Measurements from ENCODE around the gene LRRC75B. TPM values are rescaled to one million over a fixed set of nuclear protein-coding genes. Genes with fewer than 3 reads are reported as not detected.

LRRC75B gene
- total and polyA plus RNA-seq, 4 donors, result 4.4 to 17.9 (median 11.1) TPM

GRCh38 chr22:24571266-24571665 lies 21.6 kb downstream of the LRRC75B start:
- TF ChIP-seq CTCF (IDR thresholded peaks at IDR 0.05; ENCODE audit: control extremely low read depth, extremely low read depth), result no peak
- peaks cover 29 to 47% (median 38%) of the 10 kb centered on the region in 4 donors for H3K36me3 ChIP-seq (ENCODE audit: control insufficient read depth in 4 of 4, insufficient read depth in 4 of 4, low read length in 4 of 4)
- WGBS, 2 donors, result 94 to 95% methylated on average over 7 of the region's 7 CpGs
- no peak overlapping the region for H3K4me3 ChIP-seq
- ATAC-seq (ENCODE audit: insufficient read depth, low FRiP score) (no peak), DNase-seq (no peak)
- H3K4me1 ChIP-seq (ENCODE audit: control insufficient read depth in 5 of 5, insufficient read depth in 5 of 5, low read length in 5 of 5), result peaks cover 0 to 9% (median 6%) of the 10 kb centered on the region in 5 donors
- H3K9ac ChIP-seq (ENCODE audit: insufficient read depth in 1 of 2, low read length in 2 of 2), result no peak overlapping the region
- H3K27ac ChIP-seq (ENCODE audit: low read depth in 1 of 2, low read length in 1 of 2), result no peak overlapping the region
- H3K27me3 ChIP-seq (ENCODE audit: control insufficient read depth in 3 of 3, insufficient read depth in 3 of 3, low read length in 2 of 3), result no peaks in the 10 kb centered on the region
- no peaks in the 10 kb centered on the region for H3K9me3 ChIP-seq (ENCODE audit: control insufficient read depth in 4 of 4, insufficient read depth in 3 of 4, low read length in 3 of 4)

GRCh38 chr22:24567668-24568067 lies 25.2 kb downstream of the LRRC75B start:
- Histone ChIP-seq H3K9me3 (ENCODE audit: control insufficient read depth in 4 of 4, insufficient read depth in 3 of 4, low read length in 3 of 4) (no peaks in the 10 kb centered on the region), H3K4me3 (no peak overlapping the region), H3K27ac (ENCODE audit: low read depth in 1 of 2, low read length in 1 of 2) (no peak overlapping the region), H3K36me3 (ENCODE audit: control insufficient read depth in 4 of 4, insufficient read depth in 4 of 4, low read length in 4 of 4) (peaks cover 18 to 44% (median 32%) of the 10 kb centered on the region in 4 donors), H3K9ac (ENCODE audit: insufficient read depth in 1 of 2, low read length in 2 of 2) (no peak overlapping the region), H3K4me1 (ENCODE audit: control insufficient read depth in 5 of 5, insufficient read depth in 5 of 5, low read length in 5 of 5) (peaks cover 6 to 16% (median 9%) of the 10 kb centered on the region in 5 donors), H3K27me3 (ENCODE audit: control insufficient read depth in 3 of 3, insufficient read depth in 3 of 3, low read length in 2 of 3) (no peaks in the 10 kb centered on the region)
- ATAC-seq (ENCODE audit: insufficient read depth, low FRiP score) (no peak), DNase-seq (no peak)
- WGBS, 2 donors, result 68 to 87% methylated on average over 10 of the region's 10 CpGs
- no peak for TF ChIP-seq CTCF (IDR thresholded peaks at IDR 0.05; ENCODE audit: control extremely low read depth, extremely low read depth)

GRCh38 chr22:24566899-24567511 lies 25.9 kb downstream of the LRRC75B start:
- peak; percentile 34 for ATAC-seq (ENCODE audit: insufficient read depth, low FRiP score)
- peaks cover 6 to 16% (median 9%) of the 10 kb centered on the region in 5 donors for H3K4me1 ChIP-seq (ENCODE audit: control insufficient read depth in 5 of 5, insufficient read depth in 5 of 5, low read length in 5 of 5)
- TF ChIP-seq CTCF (IDR thresholded peaks at IDR 0.05; ENCODE audit: control extremely low read depth, extremely low read depth), result no peak
- DNase-seq, result peak in 1 of 3 donors; percentile 18
- H3K27ac ChIP-seq (ENCODE audit: low read depth in 1 of 2, low read length in 1 of 2), result peak overlapping the region in 1 of 2 donors; percentile 3
- WGBS, 2 donors, result 57 to 60% methylated on average over 8 of the region's 8 CpGs
- no peaks in the 10 kb centered on the region for H3K27me3 ChIP-seq (ENCODE audit: control insufficient read depth in 3 of 3, insufficient read depth in 3 of 3, low read length in 2 of 3)
- H3K9ac ChIP-seq (ENCODE audit: insufficient read depth in 1 of 2, low read length in 2 of 2), result peak overlapping the region; percentile 46 to 47
- H3K4me3 ChIP-seq, result no peak overlapping the region
- H3K36me3 ChIP-seq (ENCODE audit: control insufficient read depth in 4 of 4, insufficient read depth in 4 of 4, low read length in 4 of 4), result peaks cover 15 to 41% (median 28%) of the 10 kb centered on the region in 4 donors
- no peaks in the 10 kb centered on the region for H3K9me3 ChIP-seq (ENCODE audit: control insufficient read depth in 4 of 4, insufficient read depth in 3 of 4, low read length in 3 of 4)

All from lung (tissue), 12 donors.